C1 segment of cervical spinal cord (tissue), 14 donors: ENCODE data around the gene SLC2A4.

ENCODE experiments used
- DNase-seq, 14 donors: peaks; one replicate each; lab custom pipeline; 2025; lab: John Stamatoyannopoulos, UW

SLC2A4 gene

DNA sequence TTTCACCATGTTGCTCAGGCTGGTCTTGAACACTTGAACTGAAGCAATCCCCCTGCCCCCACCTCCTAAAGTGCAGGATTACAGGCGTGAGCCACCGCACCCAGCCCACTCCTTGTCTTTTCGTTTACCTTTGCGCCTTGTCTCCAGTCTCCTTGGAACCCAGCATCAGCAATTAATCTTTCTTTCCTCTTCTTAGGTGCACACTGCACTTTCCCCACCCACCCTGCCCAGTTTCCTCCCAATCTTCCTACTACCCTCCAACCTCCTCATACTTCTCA lies 17.8 kb upstream of the SLC2A4 start:
- no peak for DNase-seq

DNA sequence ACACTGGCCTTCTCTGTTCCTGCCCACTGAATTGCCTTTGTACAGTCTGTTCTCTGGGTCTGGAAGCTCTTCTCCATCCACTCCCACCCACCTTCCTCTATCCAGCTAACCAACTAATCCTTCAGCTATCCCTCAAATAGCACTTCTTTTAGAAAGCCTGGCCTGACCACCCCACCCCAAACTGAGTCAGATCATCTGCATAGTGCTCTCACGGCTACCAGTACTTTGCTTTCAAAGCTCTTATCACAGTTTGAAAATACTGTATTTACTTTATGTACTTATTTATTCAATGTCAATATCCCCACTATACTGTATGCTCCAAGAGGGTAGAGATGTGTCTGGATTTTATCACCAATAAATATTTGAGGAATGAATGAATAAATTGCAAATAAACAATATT lies 14.7 kb upstream of the SLC2A4 start:
- no peak for DNase-seq

DNA sequence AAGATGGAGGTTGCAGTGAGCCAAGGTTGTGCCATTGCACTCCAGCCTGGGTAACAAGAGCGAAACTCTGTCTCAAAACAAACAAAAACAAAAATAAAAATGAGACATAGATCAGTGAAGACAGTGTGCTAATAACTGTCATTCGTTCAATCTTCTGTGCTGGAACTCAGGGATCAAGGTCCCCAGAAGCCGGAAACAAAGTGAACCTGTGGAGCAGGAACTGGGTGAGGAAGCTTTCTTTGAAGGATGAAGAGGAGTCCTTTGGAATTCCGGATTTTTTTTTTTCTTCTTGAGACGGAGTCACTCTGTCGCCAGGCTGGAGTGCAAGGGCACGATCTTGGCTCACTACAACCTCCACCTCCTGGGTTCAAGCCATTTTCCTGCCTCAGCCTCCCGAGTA lies 2.1 kb upstream of the SLC2A4 start:
- DNase-seq, result no peak

DNA sequence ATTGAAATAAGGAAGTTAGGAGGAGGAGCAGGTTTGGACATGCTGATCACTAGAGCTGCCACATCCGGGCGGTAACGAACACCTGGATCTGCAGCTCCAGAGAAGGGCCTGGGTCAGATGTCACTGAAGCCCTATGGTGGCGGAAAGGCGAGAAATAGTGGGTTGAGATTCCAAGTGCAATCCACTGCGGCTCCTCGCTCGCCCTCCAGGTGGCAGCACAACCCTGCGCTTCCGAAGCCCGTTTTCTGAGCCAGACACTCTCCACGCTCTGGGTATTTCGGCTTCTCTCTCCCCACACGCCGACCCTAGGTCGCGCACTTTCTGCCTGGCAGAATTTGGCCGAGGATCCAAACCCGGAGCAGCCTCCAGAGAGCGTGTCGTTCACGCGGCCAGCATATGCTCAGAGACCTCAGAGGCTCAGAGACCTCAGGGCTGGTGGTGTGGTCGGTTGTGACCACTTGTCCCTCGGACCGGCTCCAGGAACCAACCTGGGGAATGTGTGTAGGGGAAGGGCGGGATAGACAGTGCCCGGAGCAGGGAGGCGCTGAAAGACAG lies 922 bp upstream of the SLC2A4 start:
- peak; percentile 11 to 83 (median 67) for DNase-seq

DNA sequence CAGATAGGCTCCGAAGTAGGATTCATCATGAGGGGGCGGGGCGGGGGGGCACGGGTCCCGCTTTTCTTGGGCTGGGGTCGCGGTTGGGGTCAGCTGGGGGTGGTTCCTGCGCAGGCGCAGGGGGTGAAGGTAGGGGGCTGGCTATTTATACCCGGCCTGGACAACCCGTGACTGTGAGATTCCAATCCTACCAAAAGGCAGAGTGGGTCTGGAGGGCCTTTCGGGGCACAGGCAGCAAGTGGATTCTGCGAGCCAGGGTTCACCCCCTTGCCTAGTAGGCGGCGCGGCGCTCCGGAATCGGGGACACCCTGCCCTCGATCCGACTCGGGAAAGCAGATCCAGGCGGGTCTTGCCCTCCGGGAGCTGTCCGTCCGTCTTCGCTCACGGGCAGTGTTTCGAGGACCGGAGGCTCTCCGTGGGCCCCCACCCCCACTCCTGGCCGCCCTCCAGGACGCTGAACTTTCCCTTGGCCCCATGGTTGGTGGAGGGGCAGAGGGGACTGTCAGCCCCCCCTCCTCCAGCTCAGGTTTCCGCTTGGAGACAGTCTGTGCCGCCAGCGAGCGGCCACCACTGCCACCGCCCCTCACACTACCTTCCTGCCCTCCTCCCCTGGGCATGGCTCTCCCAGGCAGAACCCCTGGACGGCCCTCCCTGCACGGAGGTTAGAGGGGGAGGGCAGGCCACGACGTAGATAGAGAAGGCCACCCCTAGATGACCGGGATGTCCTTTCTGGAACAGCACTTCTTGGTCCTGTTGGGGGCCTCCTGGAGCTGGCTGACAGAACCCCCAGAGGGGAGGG lies 634 bp downstream of the SLC2A4 start:
- DNase-seq, result peak in 1 of 14 donors; percentile 9

DNA sequence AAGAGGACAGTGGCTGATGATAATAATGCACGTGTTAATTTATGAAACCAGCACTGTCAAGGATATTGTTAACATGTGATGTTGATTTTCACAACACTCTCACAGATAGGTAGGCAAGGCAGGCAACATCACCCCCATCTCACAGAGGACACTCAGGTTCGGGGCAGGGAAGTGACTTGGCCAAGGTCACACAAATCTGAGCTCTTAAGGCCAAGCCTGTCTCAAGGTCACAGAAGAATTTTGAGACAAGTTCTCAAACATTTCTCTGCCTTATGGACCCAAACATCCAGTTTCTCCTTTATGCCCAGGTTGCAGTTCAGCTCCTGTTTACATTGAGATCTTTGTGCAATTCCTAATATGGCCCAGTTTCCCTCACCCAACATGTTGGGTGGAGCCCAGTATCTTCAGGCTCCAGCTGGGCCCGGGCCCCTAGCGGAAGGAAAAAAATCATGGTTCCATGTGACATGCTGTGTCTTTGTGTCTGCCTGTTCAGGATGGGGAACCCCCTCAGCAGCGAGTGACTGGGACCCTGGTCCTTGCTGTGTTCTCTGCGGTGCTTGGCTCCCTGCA lies 1.3 kb downstream of the SLC2A4 start:
- no peak for DNase-seq

DNA sequence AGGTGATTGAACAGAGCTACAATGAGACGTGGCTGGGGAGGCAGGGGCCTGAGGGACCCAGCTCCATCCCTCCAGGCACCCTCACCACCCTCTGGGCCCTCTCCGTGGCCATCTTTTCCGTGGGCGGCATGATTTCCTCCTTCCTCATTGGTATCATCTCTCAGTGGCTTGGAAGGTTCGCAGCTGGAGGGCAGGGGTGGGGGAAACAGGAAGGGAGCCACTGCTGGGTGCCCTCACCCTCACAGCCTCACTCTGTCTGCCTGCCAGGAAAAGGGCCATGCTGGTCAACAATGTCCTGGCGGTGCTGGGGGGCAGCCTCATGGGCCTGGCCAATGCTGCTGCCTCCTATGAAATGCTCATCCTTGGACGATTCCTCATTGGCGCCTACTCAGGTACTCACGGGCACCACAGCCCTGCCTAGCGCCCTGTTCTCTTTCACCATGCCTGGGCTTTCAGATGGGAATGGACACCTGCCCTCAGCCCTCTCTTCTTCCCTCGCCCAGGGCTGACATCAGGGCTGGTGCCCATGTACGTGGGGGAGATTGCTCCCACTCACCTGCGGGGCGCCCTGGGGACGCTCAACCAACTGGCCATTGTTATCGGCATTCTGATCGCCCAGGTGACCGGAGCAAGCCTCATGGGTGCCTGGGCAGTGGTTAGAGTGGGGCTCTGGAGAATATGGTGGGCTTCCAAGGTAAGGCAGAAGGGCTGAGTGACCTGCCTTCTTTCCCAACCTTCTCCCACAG lies 2.1 kb downstream of the SLC2A4 start:
- DNase-seq, result no peak

DNA sequence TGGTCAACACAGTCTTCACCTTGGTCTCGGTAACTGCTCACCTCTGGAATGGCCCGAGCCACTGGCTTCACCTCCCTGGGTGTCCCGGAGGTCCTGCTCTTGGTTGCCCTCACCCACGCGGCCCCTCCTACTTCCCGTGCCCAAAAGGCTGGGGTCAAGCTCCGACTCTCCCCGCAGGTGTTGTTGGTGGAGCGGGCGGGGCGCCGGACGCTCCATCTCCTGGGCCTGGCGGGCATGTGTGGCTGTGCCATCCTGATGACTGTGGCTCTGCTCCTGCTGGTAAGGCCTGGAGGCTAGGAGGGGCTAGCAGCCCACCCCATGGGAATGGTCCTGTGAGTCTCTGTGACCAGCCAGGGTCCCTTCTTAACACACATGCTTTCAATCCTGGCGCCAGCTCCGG lies 3.4 kb downstream of the SLC2A4 start:
- no peak for DNase-seq

DNA sequence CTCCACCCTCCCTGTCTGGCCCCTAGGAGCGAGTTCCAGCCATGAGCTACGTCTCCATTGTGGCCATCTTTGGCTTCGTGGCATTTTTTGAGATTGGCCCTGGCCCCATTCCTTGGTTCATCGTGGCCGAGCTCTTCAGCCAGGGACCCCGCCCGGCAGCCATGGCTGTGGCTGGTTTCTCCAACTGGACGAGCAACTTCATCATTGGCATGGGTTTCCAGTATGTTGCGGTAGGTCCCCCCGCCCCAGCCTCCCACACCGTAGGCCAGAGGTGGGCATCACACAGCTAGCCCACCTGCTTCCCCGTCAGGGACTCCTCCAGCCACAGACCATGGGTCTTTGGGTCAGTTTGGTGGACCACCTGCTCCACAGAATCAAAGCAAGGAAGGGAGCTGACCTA lies 4.2 kb downstream of the SLC2A4 start:
- DNase-seq, result no peak

DNA sequence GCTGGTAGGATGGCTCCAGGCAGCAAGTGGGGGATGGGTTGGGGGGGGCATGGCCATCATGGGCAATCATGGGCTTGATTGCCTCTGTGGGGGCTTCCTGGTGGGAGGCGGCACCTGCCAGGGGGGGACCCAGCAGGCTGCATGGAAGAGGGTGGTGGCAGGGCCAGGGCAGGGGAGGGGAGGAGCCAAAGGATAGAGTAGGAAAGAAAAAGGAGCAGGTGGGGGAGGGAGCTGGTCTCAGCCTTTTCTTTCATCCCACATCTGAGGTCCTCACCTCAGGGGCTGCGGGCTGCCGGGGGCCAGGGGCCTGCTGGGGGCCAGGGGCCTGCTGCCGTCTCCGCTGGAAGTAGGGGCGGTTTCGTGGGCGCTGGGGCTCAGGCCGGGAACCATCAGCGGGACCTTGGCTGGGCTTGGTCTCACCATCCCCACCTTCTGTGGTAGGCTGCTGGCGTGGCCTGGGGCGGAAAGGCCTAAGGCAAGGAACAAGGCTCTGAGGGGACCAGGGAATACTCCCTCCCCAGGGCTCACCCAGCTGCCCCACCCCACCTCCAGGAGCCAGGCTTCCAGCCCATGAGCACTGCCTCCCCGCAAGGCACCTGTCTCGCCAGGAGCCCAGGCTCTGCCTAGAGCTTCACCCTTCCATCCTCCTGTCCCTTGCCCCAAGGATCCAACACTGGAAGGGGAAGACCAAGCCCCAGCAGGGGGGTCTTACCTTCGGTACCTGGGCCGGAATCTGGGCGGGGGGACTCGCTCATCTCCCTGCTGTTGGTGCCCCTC lies 7.9 kb downstream of the SLC2A4 start:
- no peak for DNase-seq

DNA sequence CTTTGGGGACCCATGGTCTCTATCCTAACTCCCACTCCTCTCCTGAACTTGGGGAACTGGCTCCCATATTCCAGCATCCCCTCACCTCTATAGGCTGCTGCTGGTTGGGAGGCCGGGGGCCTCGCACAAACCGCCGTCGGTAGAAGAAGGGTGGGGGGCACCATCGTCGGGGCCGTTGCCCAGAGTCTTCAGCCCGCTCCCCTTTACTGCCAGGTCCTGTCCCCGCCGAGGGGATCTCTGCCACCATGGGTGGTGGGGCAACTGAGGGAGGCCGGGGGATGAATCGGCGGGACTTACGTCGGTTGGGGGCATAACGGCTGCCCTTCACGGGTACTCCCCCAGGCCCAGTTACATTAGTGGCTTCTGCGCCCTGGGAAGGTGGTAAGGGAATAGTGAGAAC lies 8.6 kb downstream of the SLC2A4 start:
- DNase-seq, result no peak

DNA sequence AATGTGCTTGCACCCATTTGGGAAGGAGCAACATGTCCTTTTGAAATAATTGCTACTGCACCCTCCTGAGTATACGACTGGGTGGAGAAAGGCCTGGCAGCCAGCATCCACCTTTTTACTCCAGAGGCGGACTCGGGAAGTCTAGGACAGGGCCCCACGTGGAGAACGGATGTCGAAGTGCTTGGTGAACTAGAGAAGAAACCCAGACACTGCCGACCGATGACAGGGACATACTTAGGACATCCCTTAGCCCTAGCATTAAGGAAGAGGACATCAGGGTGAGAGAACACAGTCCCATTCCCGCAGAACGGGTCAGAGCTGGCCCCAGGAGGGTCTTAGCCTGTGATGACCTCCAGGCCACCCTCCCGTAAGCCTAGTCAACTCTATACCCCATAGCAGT lies 9.2 kb downstream of the SLC2A4 start:
- DNase-seq, result no peak

DNA sequence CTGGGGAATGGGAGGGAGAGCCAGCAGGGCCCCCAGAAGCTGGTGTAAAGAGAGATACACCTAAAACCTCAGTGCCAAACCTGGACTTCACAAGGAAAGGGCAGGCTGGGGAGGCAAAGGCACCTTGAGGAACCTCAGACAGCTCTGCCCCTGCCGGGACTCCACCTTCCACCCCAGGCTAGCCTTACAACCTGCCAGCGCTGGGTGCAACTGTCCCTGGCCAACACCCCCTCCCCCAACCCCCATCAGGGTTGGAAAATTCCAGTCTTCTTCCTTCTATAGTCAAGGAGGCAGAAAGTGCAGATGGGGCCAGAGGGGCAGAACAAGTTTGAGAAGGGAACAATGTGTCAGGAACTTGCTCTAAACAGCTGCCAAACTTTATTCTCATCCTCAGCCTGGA lies 10.7 kb downstream of the SLC2A4 start:
- DNase-seq, result no peak

DNA sequence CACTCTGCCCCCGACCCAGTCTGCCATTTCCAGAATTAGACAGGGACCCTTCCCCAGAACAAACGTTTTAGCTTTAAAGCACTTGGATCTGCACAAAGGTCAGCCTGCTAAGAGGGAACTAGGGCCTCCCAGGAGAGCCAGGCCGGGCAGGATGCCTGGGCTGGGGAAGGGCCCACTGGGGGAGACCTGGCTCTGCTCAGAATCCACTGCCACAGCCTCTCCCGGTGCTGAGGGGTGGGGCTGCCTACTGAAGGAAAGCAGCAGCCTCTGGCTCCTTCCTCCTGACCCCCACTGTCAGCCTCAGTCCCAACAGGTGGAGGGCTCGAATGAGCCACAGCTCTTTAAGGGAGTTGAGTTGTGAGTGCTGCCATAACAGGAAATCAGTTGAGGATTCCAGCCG lies 11.2 kb downstream of the SLC2A4 start:
- peak in 1 of 14 donors; percentile 26 for DNase-seq

DNA sequence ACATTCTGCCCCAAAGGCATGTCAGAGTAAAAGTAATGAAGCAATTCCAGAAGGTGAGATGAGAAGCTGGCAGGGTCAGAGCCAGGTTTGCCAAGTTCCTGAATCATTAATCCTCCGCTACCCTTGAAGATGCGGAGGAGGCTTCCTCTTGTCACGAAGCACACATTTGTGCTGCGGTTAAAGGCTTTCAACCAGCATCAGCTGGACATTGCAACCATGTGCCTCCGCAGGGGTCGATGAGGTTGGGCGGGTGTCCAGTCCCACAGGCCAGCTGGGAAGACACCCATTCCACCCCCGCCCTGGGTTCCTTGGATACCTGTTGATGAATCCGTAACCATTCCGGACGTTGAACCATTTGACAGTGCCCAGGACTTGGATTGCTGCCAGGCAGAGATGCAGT lies 11.6 kb downstream of the SLC2A4 start:
- DNase-seq, result no peak

DNA sequence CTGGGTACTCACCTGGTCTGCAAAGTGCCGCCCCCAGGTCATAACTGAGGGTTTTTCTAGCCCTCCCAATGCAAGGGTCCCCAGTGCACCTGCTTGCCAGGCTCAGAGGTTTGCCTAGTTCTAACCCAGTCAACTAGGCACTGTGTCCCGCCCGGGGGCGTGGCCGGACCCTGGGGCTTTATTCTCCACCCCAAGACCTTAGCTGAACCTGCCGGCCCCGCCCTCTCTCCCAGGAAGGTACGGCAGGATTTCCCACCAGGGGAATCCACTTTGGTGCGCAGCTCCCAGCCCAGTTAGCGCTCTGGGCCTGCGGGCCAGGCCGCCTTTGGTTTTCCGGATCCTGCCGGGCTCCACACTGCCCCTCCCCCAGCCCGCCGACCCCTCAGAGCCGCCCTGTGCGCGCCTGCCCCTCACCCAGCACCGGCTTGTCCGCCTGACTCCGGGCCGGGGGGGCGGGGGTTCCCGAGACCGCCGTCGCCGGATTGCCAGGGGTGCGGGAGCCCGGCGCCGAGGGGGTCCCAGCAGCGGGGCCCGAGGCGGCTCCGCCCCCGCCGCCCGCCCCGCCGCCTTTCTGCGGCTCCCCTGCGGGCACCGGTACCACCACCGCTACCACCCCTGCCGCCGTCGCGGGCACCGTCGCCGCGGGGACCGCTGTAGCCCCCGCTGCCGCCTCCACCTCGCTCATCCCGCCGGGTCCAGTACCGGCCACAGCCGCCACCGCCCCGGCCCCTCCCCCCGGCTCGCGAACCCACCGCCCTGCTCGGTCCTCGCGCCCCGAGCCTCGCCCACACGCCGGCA lies 12.5 kb downstream of the SLC2A4 start:
- DNase-seq, result no peak

DNA sequence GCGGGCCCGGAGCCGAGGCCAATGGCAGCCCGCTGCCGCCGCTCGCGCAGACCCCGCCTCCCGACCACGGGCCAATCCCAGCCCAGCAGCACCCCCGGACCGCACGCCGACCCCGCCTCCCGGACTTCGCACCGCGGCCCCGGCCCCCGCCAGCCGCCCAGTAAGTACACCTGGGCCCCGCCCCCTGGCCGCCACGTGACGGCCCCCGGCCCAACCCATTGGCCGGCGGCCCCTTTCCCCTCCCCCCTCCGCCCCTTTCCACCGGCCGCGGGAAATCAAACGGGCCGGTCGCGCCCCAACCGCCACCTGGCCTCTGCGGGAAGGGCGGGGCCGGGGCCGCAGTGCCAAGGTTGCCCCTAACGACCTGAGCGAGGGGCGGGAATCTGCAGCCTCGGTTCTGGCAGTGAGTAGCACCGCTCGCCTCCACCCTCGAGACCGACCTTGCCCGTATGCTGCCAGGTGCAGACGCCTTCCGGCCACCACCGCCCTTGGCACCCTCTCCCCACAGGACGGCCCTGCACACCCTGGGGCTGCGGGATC lies 13.2 kb downstream of the SLC2A4 start, which contains the start of gene YBX2:
TSS of gene YBX2 (minus strand) at position 26 of the 540 bp plus-strand sequence. CDS start 139 bp downstream, outside the sequence.
- peak in 1 of 14 donors; percentile 12 for DNase-seq

DNA sequence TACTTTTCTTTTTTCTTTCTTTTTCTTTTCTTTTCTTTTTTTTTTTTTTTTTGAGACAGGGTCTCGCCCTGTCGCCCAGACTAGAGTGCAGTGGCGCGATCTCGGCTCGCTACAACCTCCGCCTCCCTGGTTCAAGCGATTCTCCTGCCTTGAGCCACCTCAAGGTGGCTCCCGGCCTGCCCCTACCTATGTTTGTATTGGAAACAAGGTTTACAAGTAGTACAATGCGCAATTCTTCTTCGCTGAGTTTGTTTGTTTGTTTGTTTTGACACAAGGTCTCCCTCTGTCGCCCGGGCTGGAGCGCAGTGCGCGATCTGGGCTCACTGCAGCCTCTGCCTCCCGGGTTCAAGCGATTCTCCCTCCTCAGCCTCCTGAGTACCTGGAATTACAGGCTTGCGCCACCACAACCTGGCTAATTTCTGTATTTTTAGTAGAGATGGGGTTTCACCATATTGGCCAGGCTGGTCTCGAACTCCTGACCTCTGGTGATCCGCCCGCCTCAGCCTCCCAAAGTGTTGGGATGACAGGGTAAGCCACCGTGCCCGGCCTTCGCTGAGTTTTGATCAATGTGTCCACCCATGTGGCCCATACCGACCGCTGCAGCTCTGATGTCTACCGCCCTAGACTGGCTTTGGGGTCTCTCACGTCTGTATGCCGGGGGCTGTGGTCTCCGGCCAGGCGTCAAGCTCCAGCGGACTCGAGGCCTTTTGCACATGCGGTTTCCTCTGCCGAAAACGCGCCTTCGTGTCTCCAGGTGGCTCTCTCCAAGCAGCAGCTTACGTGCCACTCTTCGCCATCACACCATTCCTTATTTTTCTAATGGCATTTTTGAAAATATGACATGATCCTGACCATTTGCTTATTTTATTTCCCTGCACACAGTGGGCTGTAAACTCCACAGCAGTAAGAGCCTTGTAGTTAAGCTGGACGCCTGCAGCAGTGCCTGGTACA lies 14.0 kb downstream of the SLC2A4 start:
- DNase-seq, result no peak

DNA sequence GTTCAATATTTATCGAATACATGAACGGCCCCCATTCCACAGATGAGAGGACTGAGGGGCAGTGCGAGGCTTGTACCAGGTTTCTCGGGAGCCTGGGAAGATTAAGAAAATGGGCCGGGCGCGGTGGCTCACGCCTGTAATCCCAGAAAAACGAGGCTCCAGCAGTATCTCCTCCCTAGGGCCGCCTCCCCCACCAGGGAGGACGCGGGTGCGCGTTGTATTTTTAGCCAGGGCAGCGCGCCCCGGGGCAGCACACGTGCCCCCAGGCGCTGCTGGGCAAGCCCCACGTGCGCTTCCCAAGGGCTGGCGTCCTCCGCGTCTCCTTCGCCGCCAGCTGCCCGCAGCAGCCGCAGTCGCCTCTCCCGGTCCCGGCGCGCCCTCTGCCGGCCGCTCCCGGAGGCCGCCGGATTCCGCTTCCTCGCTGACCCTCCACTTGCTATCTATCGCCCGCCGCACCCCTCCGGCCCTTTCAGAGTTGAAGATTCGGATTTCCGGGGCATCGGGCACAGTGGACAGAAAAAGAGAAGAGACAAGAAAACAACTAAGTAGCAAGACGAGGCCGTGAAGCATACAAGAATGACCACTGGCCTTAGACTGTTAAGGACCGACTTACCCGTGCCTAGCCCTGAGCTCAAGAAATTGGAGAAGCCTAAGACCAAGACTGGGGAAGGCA lies 14.8 kb downstream of the SLC2A4 start:
- DNase-seq, result peak in 13 of 14 donors; percentile 20 to 85 (median 54)
